Measurements from ENCODE around the gene CA5B.
"Not testable (repeated sequence)": the region's sequence is repeated elsewhere in the genome, so short reads cannot be mapped to it uniquely, and the experiment has no call there.

The CA5B gene

DNA sequence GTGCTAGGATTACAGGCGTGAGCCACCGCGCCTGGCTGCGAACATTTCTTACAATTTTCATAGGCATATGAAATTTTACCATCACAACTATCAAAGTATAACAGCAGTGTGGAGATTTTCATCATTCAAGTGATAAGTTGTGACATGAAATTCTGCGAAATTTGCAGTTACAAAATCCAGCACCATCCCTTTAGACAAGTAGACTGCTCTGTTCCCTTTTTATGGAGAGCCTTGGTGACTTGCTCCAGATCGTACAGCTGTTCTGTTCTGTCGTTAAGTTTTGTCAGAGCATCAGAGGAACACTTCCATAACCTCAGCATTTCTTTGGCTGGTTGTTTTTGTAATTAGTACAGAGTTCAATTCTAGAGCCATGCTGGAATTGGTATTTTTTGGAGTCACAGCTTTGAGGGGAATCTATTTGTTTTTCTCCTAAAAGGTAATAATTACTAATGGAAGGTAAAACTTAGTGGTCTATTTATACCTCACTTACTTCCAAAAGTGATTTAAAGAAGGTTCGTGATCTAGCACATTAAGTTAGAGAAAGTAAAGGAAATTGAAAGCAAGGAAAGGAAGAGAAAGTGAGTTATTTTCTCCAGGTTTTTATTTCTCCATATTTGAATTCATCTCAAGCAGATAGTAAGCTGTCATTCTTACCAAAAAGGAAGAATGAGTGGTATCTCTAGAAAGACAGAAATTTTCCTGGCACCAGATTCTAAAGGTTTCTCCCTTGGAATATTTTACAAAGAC lies 74.3 kb downstream of the CA5B start:
- no peak for DNase-seq (ENCODE audit: low read depth, low spot score)

DNA sequence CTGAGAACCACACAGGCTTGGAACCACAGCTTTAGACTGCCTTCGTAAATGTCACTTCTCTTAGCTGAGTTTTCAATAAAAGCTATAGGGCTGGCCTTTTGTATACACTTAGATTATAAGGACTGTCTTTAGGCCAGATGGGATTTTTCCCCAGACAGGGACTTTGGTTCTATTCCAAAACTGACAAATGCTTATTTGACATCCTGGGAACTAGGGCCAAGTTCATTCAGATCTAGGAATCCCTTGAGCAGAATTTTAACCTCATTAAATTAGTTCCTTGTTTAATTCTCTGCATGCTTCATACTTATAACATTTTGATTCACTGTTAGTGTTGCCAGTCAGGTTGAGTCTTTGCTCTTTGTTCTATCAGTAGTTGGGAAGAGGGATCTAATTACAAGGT lies 75.3 kb downstream of the CA5B start:
- DNase-seq (ENCODE audit: low read depth, low spot score), result no peak

DNA sequence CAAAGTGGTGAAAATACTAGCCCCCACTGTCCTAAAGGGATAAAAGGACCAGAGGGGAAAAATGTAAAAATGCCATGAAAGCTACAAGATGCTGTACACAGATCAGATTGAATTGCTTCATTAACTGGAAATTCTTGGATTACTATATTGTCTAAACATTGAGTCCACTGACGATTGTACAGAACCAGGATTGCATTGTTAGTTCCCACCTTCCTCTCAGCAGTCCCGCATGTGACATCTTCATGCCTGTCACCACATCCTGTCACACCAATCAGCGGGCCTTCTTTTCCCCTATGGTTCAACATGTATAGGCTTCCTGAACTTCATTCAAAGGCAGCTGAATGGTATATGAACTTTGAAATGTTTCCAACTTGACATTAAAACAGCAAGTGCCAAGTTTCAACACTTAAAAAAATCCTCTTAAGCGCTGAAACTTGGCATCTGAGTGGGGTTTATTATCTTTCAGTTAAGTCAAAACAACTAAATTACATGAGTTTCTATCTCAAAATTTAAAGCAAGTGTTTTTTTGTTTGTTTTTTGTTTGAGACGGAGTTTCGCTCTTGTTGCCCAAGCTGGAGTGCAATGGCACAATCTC lies 76.8 kb downstream of the CA5B start:
- no peak for DNase-seq (ENCODE audit: low read depth, low spot score)

DNA sequence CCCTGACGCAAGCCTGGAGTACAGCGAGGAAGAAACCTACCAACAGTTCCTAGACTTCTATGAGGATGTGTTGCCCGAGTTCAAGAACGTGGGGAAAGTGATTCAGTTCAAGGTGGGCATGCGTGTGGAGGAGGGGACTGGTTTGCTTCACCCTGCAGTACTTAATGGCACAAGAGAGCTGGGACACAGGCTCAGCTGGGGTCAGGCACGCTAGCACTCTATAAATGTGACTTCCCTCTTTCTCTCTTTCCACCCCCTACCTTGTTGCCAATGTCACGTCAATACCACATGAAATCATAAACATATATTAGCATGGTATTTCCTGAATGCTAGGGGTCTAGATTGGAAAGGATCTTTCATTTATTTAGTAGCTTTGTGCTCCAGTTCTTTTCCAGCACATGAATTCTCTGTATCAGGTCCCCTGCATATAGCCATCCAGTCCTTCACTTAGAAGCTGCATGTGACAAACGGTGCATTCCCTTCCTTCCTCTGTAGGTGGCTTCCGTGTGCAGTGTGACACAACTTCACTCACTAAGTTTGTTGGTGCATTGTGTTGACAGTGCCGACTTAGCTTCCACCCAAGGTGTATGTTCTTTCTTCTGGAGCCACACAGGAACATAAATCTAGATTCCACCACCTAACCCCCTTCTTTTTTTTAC lies 77.8 kb downstream of the CA5B start:
- DNase-seq (ENCODE audit: low read depth, low spot score), result no peak

GRCh38 chrX:15816438-15816809 lies 78.4 kb downstream of the CA5B start:
- DNase-seq (ENCODE audit: low read depth, low spot score), result no peak

GRCh38 chrX:15816886-15817285 lies 78.8 kb downstream of the CA5B start:
- DNase-seq (ENCODE audit: low read depth, low spot score), result no peak

- DNase-seq (ENCODE audit: low read depth, low spot score), result no peak
Observed at GRCh38 chrX:15820106-15821073, 82.3 kb downstream of the CA5B start.

DNA sequence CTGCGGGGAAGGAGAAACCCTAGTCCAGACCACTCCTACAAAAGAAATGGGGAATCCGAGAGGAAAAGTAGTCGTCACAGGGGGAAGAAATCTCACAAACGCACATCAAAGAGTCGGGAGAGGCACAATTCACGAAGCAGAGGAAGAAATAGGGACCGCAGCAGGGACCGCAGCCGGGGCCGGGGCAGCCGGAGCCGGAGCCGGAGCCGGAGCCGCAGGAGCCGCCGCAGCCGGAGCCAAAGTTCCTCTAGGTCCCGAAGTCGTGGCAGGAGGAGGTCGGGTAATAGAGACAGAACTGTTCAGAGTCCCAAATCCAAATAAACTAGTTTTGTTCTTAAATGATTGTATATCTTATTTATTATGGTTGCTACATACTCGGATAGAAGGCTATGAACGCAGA lies 84.9 kb downstream of the CA5B start:
- no peak for DNase-seq (ENCODE audit: low read depth, low spot score)

GRCh38 chrX:15825936-15826335 lies 87.9 kb downstream of the CA5B start:
- no peak for DNase-seq (ENCODE audit: low read depth, low spot score)

- DNase-seq (ENCODE audit: low read depth, low spot score), result no peak
Observed at GRCh38 chrX:15829217-15829616, 91.1 kb downstream of the CA5B start.

GRCh38 chrX:15831347-15831746 lies 93.3 kb downstream of the CA5B start:
- not testable (repeated sequence) for DNase-seq (ENCODE audit: low read depth, low spot score)

DNA sequence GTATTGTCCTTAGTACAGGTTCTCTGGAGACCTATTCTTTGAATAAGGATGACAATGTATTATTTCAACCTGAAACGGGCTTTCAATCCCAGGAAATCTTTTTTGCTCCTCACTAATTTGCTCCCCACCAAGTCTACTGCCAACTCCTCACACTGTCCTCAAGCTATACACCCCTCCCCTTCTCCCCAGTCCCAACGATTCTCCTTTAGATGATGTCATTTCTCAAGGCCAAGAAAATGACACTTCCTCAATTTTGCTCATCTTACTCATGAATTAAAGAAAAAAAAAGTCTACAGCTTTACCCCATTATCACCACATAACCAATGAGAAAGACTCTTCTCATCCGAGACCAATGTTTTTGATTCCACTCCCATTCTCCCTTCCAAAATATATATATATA lies 96.0 kb downstream of the CA5B start:
- DNase-seq (ENCODE audit: low read depth, low spot score), result no peak

GRCh38 chrX:15834827-15835595 lies 96.9 kb downstream of the CA5B start:
- DNase-seq (ENCODE audit: low read depth, low spot score), result no peak
